ENCODE data around the gene EP400.

Gene EP400

DNA sequence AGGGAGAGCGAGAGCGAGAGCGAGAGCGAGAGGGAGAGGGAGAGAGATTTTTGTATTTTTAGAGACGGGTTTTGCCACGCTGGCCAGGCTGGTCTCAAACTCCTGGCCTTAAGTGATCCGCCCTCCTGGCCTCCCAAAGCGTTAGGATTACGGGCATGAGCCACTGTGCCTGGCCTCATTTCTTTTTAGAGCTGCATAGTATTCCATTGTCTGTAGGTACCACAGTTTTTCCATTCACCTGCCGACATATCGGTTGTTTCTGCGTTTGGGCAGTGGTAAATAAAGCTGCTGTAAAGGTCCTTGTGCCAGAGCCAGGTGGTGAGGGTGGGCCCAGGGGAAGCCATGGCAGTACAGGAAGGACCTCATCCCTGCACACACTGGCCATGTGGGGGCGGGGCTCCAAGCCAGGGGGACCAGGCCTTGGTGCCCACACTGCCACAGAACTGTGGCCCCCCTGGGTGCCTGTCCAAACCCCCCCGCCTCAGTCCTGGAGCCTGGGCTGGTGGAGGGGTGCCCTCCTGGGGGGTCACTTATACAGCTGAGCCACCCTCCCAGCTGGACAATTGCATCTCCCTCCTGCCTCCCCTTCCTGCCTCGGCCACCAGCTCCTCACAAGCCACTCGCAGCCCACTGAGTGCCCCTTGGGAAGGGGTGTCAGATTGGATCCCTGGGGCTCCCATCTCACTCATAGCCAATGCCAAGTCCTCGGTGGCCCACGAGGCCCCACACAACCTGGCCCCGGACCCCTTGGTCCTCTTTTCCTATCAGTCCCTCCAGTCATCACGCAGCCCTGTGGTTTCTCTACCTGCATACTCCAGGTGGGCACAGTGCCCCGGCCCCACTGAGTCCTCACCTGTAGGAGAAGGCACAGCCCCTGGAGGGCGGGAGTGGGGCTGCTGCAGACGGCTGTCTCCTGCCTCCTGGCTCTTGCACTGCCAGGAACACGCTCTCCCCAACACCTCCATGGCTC, 22.3 kb upstream of the EP400 start:
- no peak for DNase-seq

DNA sequence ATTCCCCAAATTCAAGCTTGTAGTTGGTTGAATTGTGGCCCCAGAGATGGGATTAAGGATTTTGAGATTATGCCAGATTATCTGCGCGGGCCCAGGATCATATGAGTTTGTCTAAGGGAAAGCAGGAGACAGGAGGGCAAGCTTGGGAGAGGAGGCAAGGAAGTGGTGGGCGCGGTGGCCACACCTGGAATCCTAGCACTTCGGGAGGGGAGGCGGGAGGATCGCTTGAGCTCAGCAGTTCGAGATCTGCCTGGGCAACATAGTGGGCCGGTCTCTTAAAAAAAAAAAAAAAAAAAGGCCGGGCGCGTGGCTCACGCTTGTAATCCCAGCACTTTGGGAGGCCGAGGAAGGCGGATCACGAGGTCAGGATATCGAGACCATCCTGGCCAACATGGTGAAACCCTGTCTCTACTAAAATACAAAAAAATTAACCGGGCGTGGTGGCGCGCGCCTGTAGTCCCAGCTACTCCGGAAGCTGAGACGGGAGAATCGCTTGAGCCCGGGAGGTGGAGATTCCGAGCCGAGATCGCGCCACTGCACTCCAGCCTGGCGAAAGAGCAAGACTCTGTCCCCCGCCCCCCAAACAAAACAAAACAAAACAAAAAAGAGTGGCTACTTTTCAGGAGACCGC, 21.5 kb upstream of the EP400 start:
- DNase-seq = no peak

DNA sequence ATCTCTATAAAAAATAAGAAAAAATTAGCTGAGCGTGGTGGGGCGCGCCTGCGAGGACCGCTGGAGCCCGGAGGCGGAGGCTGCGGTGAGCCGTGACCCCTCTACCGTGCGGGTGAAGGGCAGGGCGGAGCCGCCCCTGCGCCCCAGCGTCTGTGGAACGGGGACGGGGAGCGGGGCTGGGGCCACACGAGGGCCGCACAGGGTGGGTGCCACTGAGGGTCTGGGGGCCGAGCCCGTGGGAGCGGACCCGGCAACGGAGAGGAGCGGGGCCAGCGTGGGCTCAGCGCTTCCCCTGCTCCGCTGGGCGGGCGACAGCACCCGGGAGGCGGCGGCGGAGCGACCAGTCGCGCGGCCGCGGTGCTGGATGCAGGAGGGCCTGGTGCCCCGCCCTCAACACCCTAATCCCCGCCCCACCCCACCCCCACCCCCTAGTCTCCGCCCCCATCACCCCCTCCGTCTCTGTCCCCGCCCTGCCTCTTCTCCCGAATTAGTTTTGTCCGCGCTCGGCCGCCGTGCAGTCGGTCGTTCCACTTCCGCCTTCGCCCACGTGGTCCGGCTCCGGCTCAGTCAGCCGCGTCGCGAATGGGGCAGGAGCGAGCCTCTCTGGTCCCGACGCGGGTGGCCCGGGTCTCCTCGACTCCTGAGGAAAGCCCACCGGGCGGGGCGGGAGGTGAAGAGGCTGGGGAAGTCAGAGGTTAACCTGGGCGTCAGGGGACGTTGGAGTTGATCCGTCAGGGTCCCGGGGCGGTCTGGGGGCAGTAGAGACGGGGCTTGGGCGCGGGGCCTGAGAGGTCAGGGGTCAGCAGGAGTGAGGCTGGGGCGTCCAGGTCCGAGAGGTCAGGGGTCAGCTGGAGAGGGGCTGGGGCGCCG, 20.8 kb upstream of the EP400 start, which contains the start of gene PUS1:
TSS of gene PUS1 (plus strand) at position 566 of the 870 bp plus-strand sequence. CDS start 447 bp downstream, outside the sequence.
- DNase-seq = peak; percentile 94

DNA sequence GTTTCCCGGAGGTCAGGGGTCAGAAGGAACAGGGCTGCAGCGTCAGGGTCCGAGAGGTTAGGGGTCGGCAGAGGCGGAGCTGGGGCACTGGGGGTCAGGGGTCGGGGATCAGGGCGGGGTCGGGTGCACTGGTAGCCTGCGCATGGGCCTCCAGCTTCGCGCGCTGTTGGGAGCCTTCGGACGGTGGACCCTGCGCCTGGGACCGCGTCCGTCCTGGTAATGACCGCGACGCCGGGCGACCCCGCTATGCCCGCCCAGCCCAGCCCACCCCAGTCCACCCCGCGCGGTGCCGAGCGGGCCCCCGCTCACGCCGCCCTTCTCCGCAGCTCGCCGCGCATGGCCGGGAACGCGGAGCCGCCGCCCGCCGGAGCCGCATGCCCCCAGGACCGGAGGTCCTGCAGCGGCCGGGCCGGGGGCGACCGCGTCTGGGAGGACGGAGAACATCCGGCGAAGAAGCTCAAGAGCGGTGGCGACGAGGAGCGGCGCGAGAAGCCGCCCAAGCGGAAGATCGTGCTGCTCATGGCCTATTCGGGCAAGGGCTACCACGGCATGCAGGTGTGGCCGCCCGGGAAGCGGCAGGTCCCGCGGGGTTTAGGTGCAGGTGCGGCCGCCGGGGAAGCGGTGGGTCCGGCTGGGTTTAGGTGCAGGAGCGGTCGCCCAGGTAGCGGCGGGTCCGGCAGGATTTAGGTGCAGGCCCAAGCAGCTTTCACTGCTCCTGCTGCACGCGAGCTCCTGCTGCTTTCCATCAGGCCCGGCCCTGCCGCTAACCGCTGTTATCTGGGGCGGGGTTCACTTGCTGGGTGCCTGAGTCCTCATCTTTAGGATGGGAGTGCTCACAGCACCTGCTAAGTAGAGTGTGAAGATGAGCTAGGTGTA, 19.9 kb upstream of the EP400 start:
- peak; percentile 45 for DNase-seq

DNA sequence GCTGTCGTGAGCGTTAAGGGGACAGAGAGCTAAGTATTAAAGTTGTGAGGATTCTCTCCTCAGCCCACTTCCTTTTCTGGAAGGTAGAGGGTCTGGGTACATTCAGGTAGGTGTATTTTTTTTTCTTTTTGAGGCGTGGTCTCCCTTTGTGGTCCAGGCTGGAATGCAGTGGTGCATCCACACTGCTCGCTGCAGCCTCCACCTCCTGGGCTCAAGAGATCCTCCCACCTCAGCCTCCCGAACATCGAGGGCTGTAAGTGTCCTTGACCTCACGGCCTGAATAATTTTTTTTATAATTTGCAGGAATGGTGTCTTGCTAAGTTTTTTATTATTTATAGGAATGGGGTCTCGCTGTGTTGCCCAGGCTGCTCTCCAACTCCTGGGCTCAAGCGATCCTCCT, 19.2 kb upstream of the EP400 start:
- DNase-seq = no peak

DNA sequence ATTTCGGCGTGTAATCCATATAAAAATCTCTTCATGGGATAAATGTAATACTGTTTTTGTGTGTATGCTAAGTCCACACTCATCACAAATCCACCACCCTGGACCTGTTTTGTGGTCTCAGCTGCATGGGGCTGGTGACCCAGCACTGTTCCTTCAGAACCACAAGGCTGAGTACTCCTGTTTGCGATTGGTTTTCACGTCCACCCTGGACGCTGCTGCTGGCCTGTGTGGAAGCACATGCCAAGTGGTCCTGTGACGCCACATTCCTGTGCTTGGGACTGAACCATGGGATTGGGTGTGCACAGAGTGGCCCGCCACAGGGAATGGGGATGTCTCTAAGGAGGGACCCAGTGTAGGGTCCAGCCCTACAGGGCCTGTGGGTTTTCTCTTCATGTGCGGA, 16.4 kb upstream of the EP400 start:
- no peak for DNase-seq

DNA sequence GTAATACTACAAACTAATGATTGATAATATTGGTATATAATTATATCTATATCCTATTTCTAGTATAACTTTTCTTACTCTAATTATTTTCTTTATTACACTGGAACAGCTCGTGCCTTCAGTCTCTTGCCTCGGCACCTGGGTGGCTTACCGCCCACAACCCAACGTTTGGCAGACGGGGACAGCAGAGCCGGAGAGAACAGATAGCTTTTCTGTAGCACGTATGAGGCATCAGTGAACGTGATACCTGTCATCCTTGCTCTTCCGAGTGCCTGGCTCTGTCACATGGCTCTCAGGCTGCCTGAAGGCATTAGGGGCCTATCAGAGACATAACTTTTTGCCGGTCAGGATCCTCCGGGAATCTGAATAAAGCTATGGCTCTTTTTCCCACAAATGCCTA, 15.2 kb upstream of the EP400 start:
- no peak for DNase-seq

DNA sequence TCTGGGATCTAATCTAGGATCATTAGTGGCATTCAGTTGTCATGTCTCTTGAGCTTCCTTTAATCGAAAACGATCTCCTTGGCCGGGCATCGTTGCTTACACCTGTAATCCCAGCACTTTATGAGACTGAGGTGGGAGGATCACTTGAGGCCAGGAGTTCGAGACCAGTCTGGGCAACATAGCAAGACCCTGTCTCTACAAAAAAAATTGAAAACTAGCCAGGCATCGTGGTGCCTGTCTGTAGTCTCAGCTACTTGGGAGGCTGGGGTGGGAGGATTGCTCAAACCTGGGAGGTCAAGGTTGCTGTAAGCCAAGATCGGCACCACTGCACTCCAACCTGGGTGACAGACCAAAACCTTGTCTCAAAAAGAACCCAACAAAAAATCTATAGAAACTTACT, 11.7 kb upstream of the EP400 start:
- DNase-seq = no peak

DNA sequence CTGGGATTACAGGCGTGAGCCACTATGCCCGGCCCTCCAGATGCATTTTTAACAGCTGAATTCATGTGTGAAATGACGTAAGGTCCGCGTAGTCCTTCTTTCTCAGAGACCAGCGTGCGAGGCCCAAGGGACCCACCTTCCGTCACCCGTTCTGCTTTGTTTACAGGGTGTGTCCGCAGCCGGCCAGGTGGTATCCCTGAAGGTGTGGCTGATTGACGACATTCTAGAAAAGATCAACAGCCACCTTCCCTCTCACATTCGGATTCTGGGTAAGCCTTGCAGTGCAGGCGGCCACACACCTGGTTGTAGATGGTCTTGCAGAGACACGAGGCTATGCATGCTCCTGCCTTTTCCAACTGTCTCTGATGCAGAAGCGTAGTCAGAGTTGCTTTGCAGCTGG, 10.7 kb upstream of the EP400 start:
- DNase-seq = no peak

DNA sequence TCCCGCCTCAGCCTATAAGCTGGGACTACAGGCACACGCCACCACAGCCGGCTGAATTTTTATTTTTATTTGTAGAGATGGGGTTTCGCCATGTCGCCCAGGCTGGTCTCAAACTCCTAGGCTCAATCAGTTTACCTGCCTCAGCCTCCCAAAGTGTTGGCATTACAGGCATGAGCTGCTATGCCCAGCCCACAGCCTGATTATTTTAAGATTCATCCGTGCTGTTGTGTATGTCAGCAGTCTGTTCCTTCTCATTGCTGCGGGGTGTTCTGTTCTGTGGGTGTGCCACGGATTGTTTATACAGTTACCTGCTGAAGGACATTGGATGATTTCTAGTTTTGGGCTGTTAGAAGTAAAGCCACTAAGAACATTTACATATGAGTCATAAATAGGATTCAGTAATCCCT, 9.6 kb upstream of the EP400 start:
- no peak for DNase-seq

DNA sequence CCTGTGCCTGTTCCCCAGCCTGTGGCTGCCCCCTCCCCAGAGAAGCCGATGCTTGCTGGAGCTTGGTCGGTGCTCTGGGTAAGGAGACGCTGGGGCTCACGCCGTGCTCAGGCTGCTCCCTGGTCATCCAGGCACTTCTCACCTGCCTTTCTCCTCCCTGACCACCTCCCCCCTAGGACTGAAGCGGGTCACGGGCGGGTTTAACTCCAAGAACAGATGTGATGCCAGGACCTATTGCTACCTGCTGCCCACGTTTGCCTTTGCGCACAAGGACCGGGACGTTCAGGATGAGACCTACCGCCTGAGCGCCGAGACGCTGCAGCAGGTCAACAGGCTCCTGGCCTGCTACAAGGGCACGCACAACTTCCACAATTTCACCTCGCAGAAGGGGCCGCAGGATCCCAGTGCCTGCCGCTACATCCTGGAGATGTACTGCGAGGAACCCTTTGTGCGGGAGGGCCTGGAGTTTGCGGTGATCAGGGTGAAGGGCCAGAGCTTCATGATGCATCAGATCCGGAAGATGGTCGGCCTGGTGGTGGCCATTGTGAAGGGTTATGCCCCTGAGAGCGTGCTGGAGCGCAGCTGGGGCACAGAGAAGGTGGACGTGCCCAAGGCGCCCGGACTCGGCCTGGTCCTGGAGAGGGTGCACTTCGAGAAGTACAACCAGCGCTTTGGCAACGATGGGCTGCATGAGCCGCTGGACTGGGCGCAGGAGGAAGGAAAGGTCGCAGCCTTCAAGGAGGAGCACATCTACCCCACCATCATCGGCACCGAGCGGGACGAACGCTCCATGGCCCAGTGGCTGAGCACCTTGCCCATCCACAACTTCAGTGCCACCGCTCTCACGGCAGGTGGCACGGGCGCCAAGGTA, 8.4 kb upstream of the EP400 start:
- DNase-seq = no peak

DNA sequence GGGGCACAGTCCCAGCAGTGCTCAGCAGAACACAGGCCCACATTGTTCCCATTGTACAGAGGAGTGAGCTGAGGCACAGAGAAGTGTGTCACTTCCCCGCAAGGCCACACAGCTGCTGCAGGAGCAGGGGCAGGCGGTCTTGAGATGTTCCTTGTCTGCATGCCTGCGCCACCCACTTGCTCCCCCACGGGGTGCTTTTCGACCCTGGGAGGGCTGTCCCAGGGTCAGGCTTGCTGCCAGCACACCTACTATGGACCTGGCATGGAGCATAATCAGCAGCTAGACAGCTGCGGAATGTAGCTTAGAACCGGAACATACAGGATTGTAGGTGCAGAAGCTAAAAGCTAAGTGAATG, 7.8 kb upstream of the EP400 start:
- no peak for DNase-seq

DNA sequence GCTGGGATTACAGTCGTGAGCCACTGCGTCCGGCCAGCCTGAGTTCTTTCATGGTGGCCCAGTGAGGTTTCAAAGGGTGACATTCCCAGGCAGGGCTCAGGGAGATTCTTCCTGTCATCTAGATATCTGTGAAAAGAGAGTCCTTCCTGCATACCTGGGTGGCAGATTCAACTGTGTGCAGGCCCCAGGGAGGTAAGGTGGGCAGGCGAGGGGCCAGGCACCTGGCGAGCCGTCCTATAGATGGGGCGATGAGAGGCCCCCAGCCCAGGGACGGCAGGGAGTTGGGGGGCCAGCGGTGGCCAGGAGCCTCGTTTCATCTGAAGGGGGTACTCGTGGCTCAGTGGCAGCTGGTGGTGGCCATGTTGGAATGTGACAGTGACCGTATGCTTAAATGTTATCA, 7.1 kb upstream of the EP400 start:
- no peak for DNase-seq

DNA sequence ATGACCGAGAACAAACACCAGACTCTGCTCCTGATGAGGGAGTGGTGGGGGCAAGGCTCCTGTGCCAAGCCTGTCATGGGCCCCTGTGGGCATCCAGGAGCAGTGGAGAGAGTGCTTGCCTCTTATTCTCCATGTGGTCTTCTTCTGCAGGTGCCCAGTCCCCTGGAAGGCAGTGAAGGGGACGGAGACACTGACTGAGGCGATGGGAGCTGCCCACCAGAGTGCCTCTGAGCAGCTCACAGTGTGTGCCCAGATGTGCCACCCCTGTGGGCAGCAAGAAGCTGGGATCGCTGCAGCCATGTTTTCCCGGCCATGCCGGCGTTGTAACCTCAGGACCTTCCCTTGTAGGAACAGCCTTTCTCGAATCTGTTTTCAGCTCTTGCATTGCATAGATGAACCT, 6.4 kb upstream of the EP400 start:
- no peak for DNase-seq

DNA sequence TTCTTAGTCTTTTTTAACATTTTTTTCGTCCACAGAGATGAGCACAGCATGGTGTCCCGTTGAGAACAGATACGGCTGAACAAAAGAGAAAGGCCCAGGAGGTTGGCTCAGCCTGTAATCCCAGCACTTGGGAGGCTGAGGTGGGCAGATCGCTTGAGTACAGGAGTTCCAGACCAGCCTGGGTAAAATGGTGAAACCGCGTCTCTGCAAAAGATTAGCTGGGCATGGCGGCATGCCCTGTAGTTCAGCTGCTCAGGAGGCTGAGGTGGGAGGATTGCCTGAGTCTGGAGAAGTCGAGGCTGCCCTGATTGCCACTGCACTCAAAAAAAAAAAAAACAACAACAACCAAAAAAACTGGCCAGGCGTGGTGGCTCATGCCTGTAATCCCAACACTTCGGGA, 5.9 kb upstream of the EP400 start:
- no peak for DNase-seq

DNA sequence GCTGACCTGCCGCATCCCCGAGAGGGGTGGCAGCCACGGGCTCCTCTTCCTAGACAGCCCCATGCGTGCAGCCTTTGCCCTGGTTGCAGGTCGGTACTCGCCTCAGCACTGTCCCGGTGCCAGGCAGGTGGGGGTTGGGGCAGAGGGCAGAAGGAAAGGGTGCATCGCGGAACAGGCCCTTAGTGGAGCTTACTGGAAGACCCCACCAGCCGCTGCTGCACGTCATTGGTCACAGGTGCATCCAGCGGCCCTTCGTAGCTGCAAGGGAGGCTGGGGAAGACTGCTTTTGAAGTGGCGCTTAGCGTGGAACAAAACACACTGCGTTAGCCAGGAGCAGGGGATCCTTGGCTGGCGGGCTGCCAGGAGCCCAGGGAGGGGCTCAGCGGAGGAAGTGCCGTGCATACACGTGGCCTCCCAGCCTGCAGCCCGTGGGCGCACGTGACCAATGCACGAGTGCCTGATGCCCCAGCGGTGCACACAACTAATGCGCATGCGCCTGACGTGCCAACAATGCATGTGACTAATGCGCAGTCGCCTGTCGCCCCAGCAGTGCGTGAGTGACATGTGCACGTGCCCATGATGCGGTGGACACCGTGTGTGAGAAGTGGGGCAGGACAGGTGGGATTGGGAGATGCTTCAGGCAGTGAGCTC, 5.0 kb upstream of the EP400 start:
- DNase-seq = no peak

DNA sequence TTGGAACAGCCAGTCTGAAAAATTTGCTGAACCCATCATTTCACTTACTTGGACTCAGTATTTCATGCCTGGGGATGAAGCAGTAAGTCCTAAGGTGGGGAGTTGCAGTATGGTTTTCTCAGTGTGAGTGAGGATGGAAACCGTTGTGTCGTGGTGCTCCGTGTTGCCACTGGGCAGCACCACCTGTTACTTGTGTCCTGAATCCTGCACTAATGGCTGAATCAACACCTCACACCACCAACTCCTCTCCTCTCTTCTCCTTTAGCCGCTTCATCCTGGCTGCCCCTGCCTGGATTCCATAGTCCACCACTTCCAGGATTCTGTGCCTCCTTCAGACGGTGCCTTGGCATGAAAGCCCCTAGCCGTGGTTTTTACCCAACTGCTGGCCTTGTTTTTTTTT, 3.0 kb upstream of the EP400 start:
- no peak for DNase-seq

DNA sequence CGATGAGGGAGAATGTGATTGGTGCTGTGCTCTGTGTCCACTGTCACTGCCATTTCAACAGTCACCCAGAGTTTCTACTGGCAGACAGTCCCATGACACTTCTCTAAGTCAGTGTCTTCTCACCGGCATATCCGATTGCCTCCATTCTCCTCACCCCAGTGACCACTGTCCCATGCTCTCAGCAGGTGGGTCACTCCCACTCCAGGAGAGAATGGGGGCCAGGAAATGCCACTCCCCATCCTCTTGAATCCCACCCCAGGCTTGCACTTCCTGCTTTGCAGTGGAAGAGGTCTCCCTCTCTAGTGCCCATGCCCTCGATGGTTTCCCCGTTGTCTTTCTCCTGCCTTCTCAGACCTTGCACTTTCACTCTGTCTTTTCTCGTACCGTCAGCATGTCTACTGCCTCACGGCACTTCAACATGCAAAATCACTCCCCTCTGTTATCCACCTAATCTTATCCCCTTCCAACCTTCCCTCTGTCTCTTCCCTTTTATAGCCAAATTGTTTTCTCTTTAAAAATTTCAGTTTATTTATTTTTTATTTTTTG, 2.2 kb upstream of the EP400 start:
- DNase-seq = no peak

DNA sequence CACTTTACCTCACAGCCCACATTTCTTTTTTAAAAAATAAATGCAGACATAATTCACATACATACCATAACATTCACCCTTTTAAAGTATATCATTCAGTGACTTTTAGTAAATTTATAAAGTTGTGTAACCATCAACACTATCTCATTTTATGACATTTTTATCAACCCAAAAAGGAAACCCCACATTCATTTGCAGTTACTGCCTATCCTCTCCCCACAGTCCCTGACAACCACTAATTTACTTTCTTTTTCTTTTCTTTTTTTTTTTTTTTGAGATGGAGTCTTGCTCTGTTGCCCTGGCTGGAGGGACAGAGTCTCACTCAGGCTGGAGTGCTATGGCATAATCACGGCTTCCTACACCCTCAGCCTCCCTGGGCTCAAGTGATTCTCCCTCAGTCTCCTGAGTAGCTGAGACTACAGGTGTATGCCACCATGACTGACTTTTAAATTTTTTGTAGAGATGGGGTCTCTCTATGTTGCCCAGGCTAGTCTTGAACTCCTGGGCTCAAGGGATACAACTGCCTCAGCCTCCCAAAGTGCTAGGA, 1.5 kb upstream of the EP400 start:
- no peak for DNase-seq

All from stimulated activated CD4-positive, alpha-beta T cell treated with anti-CD3 and anti-CD28 coated beads, Interleukin-15, amount 100 ng/mL, for 24 hours (primary cell).